HL-60 (cell line): ENCODE measurements around the gene ZNF629.

Experiments
- DNase-seq, 2 experiments: peaks; one replicate each; pipeline ENCODE4 v3.0.0-alpha.2; 2010 to 2020; ENCODE audit warnings: low read depth in 1 of 2, low spot score in 1 of 2
- H3K27ac ChIP-seq: fragments of 250-450 bp; sonication (Bioruptor Pico); replicated peaks from 2 replicates; pipeline ENCODE4 v1.5.1; 2020; ENCODE audit warnings: mild to moderate bottlenecking, moderate library complexity
- H3K27me3 ChIP-seq: fragments of 250-450 bp; sonication (Bioruptor Pico); 2 replicates; pipeline ENCODE4 v1.5.1; 2021; ENCODE audit warnings: mild to moderate bottlenecking, moderate library complexity; ENCODE audit not compliant: insufficient read depth, poor library complexity, severe bottlenecking
- H3K4me3 ChIP-seq: replicated peaks from 2 replicates; pipeline ENCODE4 v1.5.1; 2011; ENCODE audit warnings: mild to moderate bottlenecking, control low read depth, low read length; ENCODE audit not compliant: insufficient read depth
- CTCF ChIP-seq: IDR thresholded peaks from one replicate; pipeline ENCODE4 v1.5.1; 2011; ENCODE audit warnings: low read length, control low read depth, inconsistent platforms; ENCODE audit not compliant: insufficient read depth
- GABPA ChIP-seq: IDR thresholded peaks from 2 replicates; pipeline ENCODE4 v1.6.1; 2012; ENCODE audit warnings: low read depth
- POLR2AphosphoS5 ChIP-seq: IDR thresholded peaks from 2 replicates; pipeline ENCODE4 v1.6.1; 2012; ENCODE audit warnings: low read depth
- REST ChIP-seq: IDR thresholded peaks from 2 replicates; pipeline ENCODE4 v1.6.1; 2012; ENCODE audit warnings: low read depth; ENCODE audit not compliant: insufficient replicate concordance
- SPI1 ChIP-seq: IDR thresholded peaks from 2 replicates; pipeline ENCODE4 v1.6.1; 2012; ENCODE audit warnings: low read depth, mild to moderate bottlenecking, borderline replicate concordance

ZNF629 gene

DNA sequence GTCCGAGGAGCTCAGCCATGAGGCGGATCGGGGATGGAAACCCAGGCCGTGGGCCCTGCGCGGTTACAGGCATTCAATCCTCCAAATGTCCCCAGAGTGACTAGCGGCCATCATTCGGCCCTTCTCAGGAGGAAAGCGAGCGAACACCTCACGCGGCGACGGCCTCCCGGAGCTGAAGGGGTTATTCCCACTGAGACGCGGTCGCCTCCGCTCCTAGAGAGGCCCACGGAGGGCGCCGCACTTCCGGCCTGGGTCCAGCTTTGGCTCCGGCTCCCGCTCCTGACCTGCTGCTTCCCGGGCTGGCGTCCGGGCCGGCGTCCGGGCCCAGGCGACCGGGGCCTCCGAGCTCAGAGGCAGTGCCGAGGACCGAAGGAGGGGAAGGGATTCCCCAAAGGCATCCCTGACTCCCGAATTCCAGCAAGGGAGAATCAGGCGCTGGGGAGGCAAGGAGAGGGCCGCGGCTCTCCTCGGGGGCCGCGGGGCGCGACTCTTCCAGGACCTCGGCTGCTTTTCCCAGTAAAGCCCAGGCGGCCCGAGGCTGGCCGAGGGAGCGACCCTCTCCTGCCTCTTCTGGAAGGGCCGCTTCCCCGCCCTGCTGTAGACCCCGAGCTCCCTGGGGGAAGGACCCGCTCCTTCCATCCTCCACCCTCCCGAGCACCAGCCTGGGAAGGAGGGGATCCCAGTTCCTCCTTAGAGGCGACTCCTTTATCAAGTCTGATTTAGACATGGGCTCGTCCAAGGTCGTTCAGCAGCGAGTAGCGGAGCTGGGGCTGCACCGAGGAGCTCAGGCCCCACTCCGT is 18.6 kb upstream of the ZNF629 start:
- DNase-seq = peak in 1 of 2 experiments; percentile 21
- TF ChIP-seq CTCF (no peak), REST (no peak), SPI1 (no peak), POLR2AphosphoS5 (peak; percentile 39; the same call in 1 of the 2 replicates), GABPA (peak; percentile 70)
- no peaks in the 10 kb centered on the region for H3K27me3 ChIP-seq
- peak overlapping the region; percentile 41 for H3K27ac ChIP-seq
- peak overlapping the region; percentile 38 for H3K4me3 ChIP-seq

GRCh38 chr16:30805056-30805369 is 18.0 kb upstream of the ZNF629 start:
- H3K27ac ChIP-seq = peak overlapping the region; percentile 41; the same call in 1 of the 2 replicates
- H3K27me3 ChIP-seq = no peaks in the 10 kb centered on the region
- no peak for DNase-seq
- H3K4me3 ChIP-seq = peak overlapping the region; percentile 38; the same call in 1 of the 2 replicates
- TF ChIP-seq GABPA (no peak), REST (no peak), SPI1 (no peak), CTCF (no peak), POLR2AphosphoS5 (no peak)

DNA sequence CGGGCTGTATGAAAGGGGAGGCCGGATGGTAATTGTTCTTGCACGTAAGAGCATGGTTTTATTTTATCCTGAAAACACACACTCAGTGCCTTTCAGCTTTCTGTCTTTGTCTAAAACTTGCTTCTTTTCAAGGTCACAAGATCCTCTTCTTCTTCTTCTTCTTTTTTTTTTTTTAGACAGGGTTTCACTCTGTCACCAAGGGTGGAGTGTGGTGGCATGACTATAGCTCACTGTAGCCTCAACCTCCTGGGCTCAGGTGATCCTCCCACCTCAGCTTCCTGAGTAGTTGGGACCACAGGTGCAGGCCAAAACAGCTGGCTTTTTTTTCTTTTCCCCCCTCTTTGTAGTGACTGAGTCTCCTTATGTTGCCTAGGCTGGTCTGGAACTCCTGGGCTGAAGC is 15.9 kb upstream of the ZNF629 start:
- Histone ChIP-seq H3K4me3 (no peak overlapping the region), H3K27ac (0 out of 2 replicates have a peak overlapping the region, but pooled peaks have one; percentile 21), H3K27me3 (no peaks in the 10 kb centered on the region)
- no peak for DNase-seq
- TF ChIP-seq POLR2AphosphoS5 = no peak
- no peak for TF ChIP-seq REST
- TF ChIP-seq GABPA = no peak
- TF ChIP-seq CTCF = no peak
- TF ChIP-seq SPI1 = no peak
